T47D (cell line): ENCODE measurements around the gene PYY.
"Not testable (repeated sequence)": the region's sequence is repeated elsewhere in the genome, so short reads cannot be mapped to it uniquely, and the experiment has no call there.

Source experiments
- DNase-seq, 2 experiments: peaks; one replicate each; pipeline versions ENCODE4 v3.0.0 to v3.0.0-alpha.2; 2011 to 2012; ENCODE audit warnings: low read depth in 1 of 2, low spot score in 1 of 2
- JUND ChIP-seq: IDR thresholded peaks from 2 replicates; pipeline ENCODE4 v1.6.1; 2012; ENCODE audit warnings: low read depth
- in situ Hi-C: cut with HindIII; loops from 2 replicates; pipeline ENCODE4 v1.10.0; 2016; ENCODE audit warnings: low sequenced_read_pairs, low pct_unique_long_range_greater_than_20kb

Gene PYY

DNA sequence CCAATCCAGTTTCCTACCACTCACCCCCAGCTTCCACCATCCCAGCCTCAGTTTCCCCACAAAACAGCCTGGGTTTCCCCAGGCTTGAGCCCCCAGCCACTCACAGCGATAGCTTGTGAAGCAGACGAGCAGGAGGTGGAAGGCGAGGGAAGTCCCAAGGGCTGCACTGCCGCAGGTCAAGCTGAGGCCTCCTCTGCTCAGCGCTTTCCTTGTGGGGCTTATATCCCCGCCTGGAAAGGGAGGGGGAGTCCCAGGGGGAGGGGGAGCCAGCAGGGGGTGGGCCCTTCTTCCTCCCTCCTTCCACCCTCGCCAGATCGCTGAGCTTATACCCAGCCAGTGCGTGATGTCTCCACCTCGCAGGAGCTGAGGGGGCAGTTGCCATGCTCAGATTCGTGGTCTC, at the start of gene PYY:
Gene PYY (minus strand): TSS at position 195 of the 400 bp plus-strand sequence. CDS start 457 bp downstream, outside the sequence.
- no peak for DNase-seq
- in situ Hi-C loops: no loop called here
- no peak for TF ChIP-seq JUND

DNA sequence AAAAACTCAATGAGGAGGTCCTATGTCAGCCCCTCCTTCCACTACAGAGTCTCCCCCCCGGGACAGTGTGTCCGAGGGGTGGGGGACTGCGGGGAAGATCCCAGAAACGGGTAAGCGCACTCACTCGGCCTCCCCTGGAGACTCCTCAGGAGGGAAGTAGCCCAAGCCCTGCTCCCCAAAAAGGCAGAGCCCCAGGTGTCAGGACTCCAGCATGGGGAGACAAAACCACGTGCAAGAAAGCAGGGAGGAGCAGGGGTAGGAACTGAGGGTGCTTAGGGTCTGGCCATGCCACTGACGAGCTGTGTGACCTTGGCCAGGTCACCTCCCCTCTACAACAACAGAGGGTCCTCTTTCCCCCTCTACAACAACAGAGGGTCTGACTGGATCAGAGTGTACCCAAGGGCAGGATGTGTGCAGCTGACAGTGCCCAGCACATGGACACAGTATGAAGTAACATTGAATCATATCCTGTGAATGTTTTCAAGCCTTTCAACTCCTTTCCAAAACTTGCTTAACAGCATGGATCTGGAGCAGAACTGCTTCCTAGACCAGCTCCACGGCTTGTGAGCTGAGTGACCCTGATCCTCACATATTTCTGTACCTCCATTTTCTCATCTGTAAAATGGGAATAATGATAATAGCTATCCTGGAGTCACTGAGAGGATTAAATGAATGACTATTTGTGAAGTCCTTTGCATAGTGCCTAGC, 48.6 kb upstream of the PYY start:
- TF ChIP-seq JUND: no peak
- in situ Hi-C loops: no loop called here
- no peak for DNase-seq

DNA sequence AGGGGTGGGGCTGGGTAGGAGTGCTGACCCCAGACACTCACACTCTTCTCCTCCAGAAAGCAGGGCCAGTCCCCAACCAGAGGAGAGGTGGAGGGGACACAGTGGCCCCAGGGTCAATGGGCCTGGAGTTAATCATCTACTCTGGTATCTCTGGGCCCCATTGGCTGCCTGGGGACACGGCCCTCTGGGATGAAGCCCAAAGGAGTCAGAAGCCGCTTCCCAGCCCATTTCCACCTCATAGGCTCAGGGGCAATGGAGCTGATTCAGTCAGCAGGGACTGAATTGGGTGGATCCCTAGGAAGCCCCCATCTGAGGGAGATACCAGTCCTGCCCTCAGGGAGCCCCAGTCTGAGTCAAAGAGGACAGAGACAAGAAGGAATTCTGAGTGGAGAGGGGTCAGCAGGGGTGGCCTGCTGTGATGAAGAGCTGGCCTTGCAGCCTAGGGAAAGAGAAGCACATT, 47.8 kb upstream of the PYY start:
- no peak for TF ChIP-seq JUND
- DNase-seq: no peak
- in situ Hi-C loops: no loop called here

DNA sequence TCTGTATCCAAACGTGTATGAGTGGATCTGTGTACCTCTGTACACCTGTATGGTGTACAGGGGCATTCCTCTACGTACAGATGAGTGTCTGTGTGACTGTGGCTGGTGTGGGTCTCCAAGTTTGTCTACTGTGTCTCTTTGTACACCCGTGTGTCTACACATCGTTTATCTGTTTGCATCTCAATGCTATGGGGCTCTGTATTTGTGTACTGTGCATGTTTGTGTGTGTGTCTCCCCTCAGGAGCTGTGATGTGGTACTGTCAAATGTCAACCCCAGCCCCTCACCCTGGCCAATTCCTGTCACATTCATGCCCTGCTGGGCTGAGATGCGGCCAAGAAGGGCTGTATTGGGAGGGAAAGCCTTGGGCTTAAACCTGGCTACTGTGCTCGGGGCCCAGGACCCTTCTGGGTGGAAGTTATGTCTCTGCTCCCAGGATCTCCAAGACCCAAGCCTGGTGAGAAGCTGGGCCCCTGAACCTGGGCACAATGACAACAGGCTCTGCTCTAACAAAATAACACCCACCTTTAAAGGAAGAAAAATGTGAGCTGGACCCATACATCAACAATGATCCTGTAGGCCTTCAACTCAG, 47.2 kb upstream of the PYY start:
- DNase-seq: peak in 1 of 2 experiments; percentile 26
- in situ Hi-C loops: no loop called here
- no peak for TF ChIP-seq JUND

DNA sequence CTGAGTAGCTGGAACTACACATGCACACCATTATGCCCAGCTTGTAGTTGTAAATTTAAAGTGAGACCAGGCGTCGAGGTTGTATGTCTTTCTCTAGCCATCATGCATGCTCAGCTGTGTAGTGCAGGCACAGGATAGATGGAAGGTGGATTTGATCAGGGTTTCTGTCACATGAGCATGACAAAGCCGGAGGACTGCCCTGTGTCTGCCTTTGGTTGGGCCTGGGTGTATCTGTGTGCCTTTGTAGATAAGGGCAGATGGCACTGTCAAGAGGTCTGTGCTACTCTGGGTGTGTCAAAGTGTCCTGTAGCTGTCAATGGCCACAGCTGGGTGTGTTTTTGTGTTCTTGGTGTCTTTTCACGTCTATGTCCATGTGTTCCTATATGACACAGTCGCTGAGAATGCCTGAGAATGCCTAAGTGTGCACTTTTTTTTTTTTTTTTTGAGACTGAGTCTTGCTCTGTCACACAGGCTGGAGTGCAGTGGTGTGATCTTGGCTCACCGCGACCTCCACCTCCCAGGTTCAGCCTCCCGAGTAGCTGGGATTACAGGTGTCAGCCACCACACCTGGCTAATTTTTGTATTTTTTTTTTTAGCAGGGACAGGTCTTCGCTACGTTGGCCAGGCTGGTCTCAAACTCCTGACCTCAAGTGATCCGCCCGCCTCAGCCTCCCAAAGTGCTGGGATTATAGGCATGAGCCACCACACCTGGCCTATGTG, 46.6 kb upstream of the PYY start:
- in situ Hi-C loops: no loop called here
- TF ChIP-seq JUND: no peak
- DNase-seq: no peak

DNA sequence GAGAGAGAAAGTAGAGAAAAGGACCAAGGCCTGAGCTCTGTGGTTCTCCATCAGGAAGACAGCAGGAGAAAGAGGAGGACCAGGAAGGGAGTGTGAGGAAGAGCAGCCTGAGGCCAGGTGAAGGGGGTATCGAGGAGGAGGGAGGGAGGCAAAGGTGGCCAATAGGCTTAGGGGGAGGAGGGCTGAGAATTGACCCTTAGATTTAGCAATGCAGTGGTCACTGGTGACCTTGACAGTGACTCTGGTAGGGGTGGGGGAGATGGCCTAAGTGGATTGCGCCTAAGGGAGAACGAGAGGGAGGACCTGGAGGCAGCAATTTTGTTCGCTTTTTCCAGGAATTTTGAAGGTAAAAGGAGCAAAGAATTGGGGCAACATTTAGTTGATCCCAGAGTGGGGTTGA, 45.3 kb upstream of the PYY start:
- no peak for DNase-seq
- in situ Hi-C loops: no loop called here
- TF ChIP-seq JUND: no peak

DNA sequence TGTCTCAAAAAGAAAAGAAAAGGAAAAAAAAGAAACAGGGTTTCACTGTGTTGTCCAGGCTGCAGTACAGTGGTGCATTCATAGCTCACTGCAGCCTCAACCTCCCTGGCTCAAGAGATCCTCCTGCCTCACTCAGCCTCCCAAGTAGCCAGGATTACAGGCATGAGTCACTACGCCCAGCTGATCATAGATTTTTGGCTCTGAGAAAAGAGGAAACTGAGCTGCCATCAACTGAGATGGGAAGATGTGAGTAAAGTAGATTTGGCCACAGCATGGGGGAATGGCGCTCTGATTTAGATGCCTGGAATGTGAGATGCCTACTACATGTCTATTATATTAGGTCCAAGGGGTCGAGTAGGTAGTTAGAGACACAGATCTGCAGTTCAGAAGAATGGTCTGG, 44.8 kb upstream of the PYY start:
- in situ Hi-C loops: no loop called here
- no peak for DNase-seq
- TF ChIP-seq JUND: no peak

DNA sequence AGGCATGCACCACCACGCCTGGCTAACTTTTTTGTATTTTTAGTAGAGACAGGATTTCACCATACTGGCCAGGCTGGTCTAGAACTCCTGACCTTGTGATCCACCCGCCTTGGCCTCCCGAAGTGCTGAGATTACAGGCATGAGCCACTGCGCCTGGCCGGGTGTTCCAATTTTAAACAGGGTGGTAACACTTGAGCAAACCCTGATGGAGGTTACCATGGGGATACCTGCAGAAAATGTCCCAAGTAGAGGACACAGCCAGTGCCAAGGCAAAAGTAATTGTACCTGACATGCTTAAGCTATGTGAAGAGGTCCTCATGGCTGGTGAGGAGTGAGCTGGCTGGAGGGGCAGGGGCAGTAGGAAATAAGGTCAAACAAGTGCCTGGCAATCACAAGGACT, 43.4 kb upstream of the PYY start:
- DNase-seq, in situ Hi-C loops: not testable (repeated sequence)

DNA sequence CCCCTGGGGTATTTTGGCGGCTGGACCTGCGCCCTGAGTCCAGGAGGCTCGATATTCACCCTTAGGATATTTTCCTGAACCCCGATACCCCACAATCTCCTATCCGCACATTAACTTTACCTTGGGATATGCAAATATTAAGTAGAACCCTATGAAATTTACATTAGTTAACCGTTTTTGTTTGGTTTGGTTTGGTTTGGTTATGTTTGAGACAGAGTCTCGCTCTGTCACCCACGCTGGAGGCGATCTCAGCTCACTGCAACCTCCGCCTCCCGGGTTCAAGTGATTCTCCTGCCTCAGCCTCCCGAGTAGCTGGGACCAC, 41.4 kb upstream of the PYY start:
- no peak for TF ChIP-seq JUND
- in situ Hi-C loops: no loop called here
- no peak for DNase-seq

DNA sequence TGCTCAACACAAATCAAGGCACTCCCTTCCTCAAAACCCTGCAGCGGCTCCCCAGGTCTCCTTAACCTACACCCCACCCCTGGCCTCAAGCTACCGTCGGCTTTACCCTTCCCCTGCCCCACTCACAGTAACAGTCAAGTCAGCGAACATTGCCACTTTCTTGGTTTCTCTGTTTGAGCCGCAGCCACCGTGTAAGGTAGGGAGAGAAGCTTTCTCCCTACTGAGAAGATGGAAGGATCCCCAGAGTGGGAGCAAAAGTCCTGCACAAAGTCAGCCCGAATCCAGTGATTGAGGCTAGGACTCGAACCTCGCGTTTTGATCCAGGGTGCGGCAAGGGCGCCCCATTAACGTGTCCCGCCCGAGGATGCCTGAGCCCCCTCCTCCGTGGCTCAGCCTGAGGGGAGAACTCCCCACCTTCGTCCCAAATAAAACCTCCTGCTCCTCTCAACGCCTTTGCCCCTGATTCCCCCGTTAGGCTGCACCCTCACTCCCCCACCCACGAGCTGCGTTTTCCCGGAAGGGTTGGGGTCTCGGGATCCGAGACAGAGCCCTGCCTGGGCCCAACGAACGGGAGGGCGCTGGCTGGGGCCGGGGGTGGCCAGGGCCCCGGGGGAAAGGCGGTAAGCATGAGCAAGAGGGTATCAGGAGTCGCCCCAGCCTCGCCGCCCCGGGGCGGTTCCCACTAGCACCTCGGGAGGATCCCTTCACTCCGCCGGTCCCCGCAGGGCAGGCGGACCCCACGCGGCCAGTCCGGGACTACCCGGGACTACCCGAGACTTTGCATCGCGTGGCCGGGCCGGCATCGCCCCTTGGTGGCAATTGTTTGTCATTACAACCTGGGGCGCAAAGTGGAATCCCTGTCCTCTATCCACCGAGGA, 40.8 kb upstream of the PYY start:
- in situ Hi-C loops: no loop called here
- peak; percentile 79 to 85 for DNase-seq
- TF ChIP-seq JUND: no peak

DNA sequence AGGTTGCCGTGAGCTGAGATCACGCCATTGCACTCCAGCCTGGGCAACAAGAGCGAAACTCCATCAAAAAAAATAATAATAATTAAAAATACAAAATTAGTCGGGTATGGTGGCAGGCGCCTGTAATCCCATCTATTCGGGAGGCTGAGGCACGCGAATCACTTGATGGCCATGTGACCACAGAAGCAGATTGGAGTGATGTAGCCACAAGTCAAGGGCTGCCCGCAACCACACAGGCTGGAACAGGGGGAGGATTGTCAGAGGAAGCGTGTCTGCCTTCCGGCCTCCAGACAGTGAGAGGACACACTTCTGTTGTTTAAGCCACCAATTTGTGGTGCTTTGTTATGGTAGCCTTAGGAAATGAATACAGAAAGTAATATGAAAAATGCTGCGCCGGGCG, 38.9 kb upstream of the PYY start:
- no peak for DNase-seq

DNA sequence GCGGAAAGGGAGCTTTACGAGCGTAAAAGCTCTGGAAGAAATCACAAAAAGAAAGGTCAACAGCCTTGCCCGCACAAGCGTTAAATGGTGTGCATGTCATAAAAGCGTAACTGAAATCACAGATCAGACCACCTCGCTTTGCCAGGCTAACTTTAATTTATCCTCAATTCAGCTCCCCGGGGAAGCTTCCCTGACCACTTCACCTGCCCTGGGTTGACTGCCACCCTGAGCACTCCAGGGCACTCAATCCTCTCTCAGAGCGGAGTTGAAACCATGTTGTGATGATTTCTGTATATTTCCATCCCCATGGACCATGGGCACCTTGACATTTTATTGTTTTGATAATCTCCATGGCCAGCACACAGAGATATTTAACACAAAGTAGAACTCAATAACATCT, 34.6 kb upstream of the PYY start:
- no peak for DNase-seq
- in situ Hi-C loops: no loop called here
- TF ChIP-seq JUND: no peak

More for the DNA sequence above, 38.9 kb upstream of the PYY start:
- no peak for TF ChIP-seq JUND
- in situ Hi-C loops: no loop called here
